GM12878 (cell line): ENCODE measurements around the gene SMIM20. TPM values are rescaled to one million over a fixed set of nuclear protein-coding genes. Genes with fewer than 3 reads are reported as not detected.

ENCODE experiments used
- ATAC-seq: fragments of 200-7000 bp; cut with Tn5 transposase; 3 replicates; pipeline ENCODE4 v1.9.1; 2020; ENCODE audit warnings: mild to moderate bottlenecking, moderate library complexity
- BruUV-seq: library from RNA; stranded (reverse); fragments of 400-500 nt; replicated peaks from 2 replicates; lab custom pipeline; 2021; lab: Mats Ljungman, UMichigan
- CTCF ChIA-PET: fragments of 300-600 bp; sonication (Branson Sonifier 250); formaldehyde crosslinking; extraction: SDS; loops from one replicate; lab custom pipeline; 2021; ENCODE audit warnings: inconsistent platforms; lab: Yijun Ruan, JAX
- POLR2A ChIA-PET: fragments of 350-600 bp; formaldehyde crosslinking; extraction: SDS; loops from one replicate; lab custom pipeline; 2021; ENCODE audit warnings: inconsistent platforms; lab: Charles Lee
- RAD21 ChIA-PET: fragments of 300-600 bp; sonication (Branson Sonifier 250); formaldehyde crosslinking; loops from one replicate; lab custom pipeline; 2023; ENCODE audit warnings: antibody characterized with exemption; ENCODE audit not compliant: unreplicated experiment; lab: Charles Lee
- SMC1A ChIA-PET: fragments of 300-600 bp; sonication (Branson Sonifier 250); formaldehyde crosslinking; loops from one replicate; lab custom pipeline; 2023; ENCODE audit not compliant: unreplicated experiment, uncharacterized antibody; lab: Charles Lee
- DNase-seq: peaks from one replicate; pipeline ENCODE4 v3.0.0-alpha.2; 2011; ENCODE audit warnings: low read depth, low spot score
- FAIRE-seq: peaks from 3 replicates; lab custom pipeline; 2011; peaks lifted over from hg19 to GRCh38; lab: Jason Lieb, UNC
- H2AFZ ChIP-seq: 2 replicates; pipeline ENCODE4 v1.6.0; 2011; ENCODE audit warnings: low read depth, low read length, control low read depth; ENCODE audit not compliant: control insufficient read depth
- H3K27ac ChIP-seq: 2 replicates; pipeline ENCODE4 v1.5.1; 2011; ENCODE audit warnings: control low read depth; ENCODE audit not compliant: control insufficient read depth, insufficient read depth
- H3K27me3 ChIP-seq, 2 experiments: replicated peaks in 1 of 2; 2 replicates each; pipeline versions ENCODE4 v1.6.0 to v1.6.1; 2011; ENCODE audit warnings: low read length in 1 of 2; ENCODE audit not compliant: control insufficient read depth in 2 of 2, insufficient read depth in 2 of 2
- H3K36me3 ChIP-seq, 2 experiments: 2 replicates each; pipeline ENCODE4 v1.5.1; 2011; ENCODE audit warnings: low read length in 1 of 2; ENCODE audit not compliant: control insufficient read depth in 2 of 2, insufficient read depth in 2 of 2
- H3K4me1 ChIP-seq: 2 replicates; pipeline ENCODE4 v1.6.1; 2011; ENCODE audit warnings: mild to moderate bottlenecking, low read length, moderate library complexity, mixed read lengths; ENCODE audit not compliant: control insufficient read depth, insufficient read depth
- H3K4me2 ChIP-seq: 2 replicates; pipeline ENCODE4 v1.6.0; 2011; ENCODE audit warnings: control low read depth; ENCODE audit not compliant: control insufficient read depth, insufficient read depth
- H3K4me3 ChIP-seq: fragments of 200-600 bp; sonication (generic); 2 replicates; pipeline ENCODE4 v1.5.1; 2016
- H3K79me2 ChIP-seq: 2 replicates; pipeline ENCODE4 v1.6.0; 2011; ENCODE audit warnings: low read length; ENCODE audit not compliant: control insufficient read depth, insufficient read depth
- H3K9ac ChIP-seq: 2 replicates; pipeline ENCODE4 v1.8.0; 2011; ENCODE audit warnings: low read length, control low read depth, mixed read lengths; ENCODE audit not compliant: control insufficient read depth, insufficient read depth
- H3K9me3 ChIP-seq: replicated peaks from 3 replicates; pipeline ENCODE4 v1.5.1; 2011; ENCODE audit warnings: mild to moderate bottlenecking, low read length; ENCODE audit not compliant: control insufficient read depth, insufficient read depth
- H4K20me1 ChIP-seq: 2 replicates; pipeline ENCODE4 v1.6.0; 2011; ENCODE audit not compliant: control insufficient read depth, insufficient read depth
- TARDBP ChIP-seq: IDR thresholded peaks from 2 replicates; pipeline ENCODE4 v1.6.1; 2016; ENCODE audit warnings: borderline replicate concordance
- WGBS: methylation state at CpG from one replicate; pipeline ENCODE4 v1.1.6; 2016; ENCODE audit warnings: low lambda C conversion rate; ENCODE audit not compliant: insufficient replicate concordance, insufficient coverage; ENCODE audit errors: missing lambda C conversion rate; 5-methylcytosine and 5-hydroxymethylcytosine counted together
- in situ Hi-C: fragments of 300-500 bp; cut with MboI; formaldehyde crosslinking; loops from 9 replicates; pipeline ENCODE4 v1.14.3; 2018; ENCODE audit warnings: mixed read lengths
- intact Hi-C: fragments of 100-400 bp; cut with micrococcal nuclease; formaldehyde crosslinking; loops from one replicate; pipeline ENCODE4 v1.14.2; 2022; ENCODE audit not compliant: unreplicated experiment
- polyA plus RNA-seq, 11 experiments: library from polyadenylated mRNA; depleted of rRNA in 4 of 11; unstranded in 6 of 11; stranded (reverse) in 5 of 11; fragments of >200 nt; fragmentation: Nextera tagmentation in 4 of 11; fragmentation: Illumina TruSeq in 1 of 11; extraction: Ambion mirVana in 4 of 11; extraction: Trizol in 1 of 11; gene quantifications; 1 replicate in 1 of 11; 2 replicates in 10 of 11; pipeline versions ENCODE4 v1.2.1 to v1.2.3, GENCODE V29; 2011 to 2016; ENCODE audit warnings: inconsistent platforms in 2 of 11, missing spikeins in 2 of 11, low read depth in 1 of 11
- total RNA-seq, 4 experiments: library from RNA; depleted of rRNA in 3 of 4; stranded (reverse); fragments of >200 nt in 3 of 4; fragmentation: Illumina TruSeq in 1 of 4; extraction: Trizol in 1 of 4; gene quantifications; 2 replicates each; pipeline versions ENCODE4 v1.2.1 to v1.2.3, GENCODE V29; 2013 to 2021
- TF ChIP-seq, protein P1 (sequence below): fragments of 450-650 bp; IDR thresholded peaks from 2 replicates; pipeline ENCODE4 v1.6.1; 2018; ENCODE audit warnings: mild to moderate bottlenecking, low read depth, moderate library complexity; ENCODE audit not compliant: partially characterized antibody

SMIM20 gene
- total and polyA plus RNA-seq, 10 of the 15 experiments (the other 5 are each of a cell fraction or from before 2014, with no cell fraction given) = 17.3 to 38.0 (median 28.8) TPM

DNA sequence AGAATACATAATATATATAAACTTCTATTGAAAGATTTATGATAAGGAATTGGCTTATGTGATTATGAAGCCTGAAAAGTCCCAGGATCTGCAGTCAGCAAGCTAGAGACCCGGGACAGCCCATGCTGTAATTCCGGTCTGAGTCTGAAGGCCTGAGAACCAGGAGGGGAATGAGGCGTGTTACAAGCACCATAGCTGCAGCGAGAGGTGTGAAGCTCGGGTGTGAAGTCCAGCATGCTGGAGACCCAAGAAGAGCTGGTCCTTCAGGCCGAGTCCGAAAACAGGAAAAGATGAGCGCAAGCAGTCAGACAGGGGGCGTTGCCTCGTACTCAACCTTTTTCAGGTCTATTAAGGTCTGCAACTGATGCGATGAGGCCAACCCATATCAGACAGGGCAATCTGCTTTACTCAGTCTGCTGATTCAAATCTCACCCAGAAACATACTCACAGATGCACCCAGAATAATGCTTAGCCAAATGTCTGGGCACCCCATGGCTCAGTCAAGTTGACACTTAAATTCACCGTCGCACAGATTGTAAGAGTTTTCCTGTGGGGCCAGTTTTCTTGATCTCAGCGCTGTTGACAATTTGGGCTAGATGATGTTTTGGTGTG lies 40.4 kb downstream of the SMIM20 start:
- no peak overlapping the region for H3K4me3 ChIP-seq
- no peaks in the 10 kb centered on the region; the same call in 1 of the 2 replicates for H4K20me1 ChIP-seq
- H3K27ac ChIP-seq = no peak overlapping the region
- DNase-seq (no peak), ATAC-seq (no peak), FAIRE-seq (no peak)
- CTCF ChIA-PET = no interaction called here
- H3K9ac ChIP-seq = no peak overlapping the region
- H2AFZ ChIP-seq = no peak overlapping the region
- H3K79me2 ChIP-seq = no peaks in the 10 kb centered on the region
- no peaks in the 10 kb centered on the region for H3K4me1 ChIP-seq
- in situ Hi-C loops = no loop called here
- 62% methylated on average over 14 of the region's 14 CpGs for WGBS
- no peak overlapping the region for H3K4me2 ChIP-seq
- no peaks in the 10 kb centered on the region; the same call in 2 of the 3 replicates for H3K9me3 ChIP-seq
- no TSS peak for BruUV-seq
- no peaks in the 10 kb centered on the region for H3K36me3 ChIP-seq
- intact Hi-C loops = no loop called here
- no peaks in the 10 kb centered on the region; a peak in 1 of 4 replicates for H3K27me3 ChIP-seq
- RAD21 ChIA-PET = interaction anchor here (2.0 kb wide), 1 partner anchor 15 kb away, joined by 5 read pairs; no protein-coding TSS in a partner anchor
- SMC1A ChIA-PET = interaction anchor here (1.2 to 1.4 kb wide), 2 partner anchors 12 to 26 kb away, joined by 3 to 7 read pairs; no protein-coding TSS in a partner anchor
- TF ChIP-seq, protein P1, sequence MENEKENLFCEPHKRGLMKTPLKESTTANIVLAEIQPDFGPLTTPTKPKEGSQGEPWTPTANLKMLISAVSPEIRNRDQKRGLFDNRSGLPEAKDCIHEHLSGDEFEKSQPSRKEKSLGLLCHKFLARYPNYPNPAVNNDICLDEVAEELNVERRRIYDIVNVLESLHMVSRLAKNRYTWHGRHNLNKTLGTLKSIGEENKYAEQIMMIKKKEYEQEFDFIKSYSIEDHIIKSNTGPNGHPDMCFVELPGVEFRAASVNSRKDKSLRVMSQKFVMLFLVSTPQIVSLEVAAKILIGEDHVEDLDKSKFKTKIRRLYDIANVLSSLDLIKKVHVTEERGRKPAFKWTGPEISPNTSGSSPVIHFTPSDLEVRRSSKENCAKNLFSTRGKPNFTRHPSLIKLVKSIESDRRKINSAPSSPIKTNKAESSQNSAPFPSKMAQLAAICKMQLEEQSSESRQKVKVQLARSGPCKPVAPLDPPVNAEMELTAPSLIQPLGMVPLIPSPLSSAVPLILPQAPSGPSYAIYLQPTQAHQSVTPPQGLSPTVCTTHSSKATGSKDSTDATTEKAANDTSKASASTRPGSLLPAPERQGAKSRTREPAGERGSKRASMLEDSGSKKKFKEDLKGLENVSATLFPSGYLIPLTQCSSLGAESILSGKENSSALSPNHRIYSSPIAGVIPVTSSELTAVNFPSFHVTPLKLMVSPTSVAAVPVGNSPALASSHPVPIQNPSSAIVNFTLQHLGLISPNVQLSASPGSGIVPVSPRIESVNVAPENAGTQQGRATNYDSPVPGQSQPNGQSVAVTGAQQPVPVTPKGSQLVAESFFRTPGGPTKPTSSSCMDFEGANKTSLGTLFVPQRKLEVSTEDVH = no peak
- no peak for TF ChIP-seq TARDBP
- POLR2A ChIA-PET = interaction anchor here (0.5 kb wide), 1 partner anchor 185 kb away, joined by 3 read pairs; no protein-coding TSS in a partner anchor
